ENCODE data around the gene PICK1. TPM values are rescaled to one million over a fixed set of nuclear protein-coding genes. Genes with fewer than 3 reads are reported as not detected.

The PICK1 gene
- total and polyA plus RNA-seq, 10 of the 15 experiments (the other 5 are each of a cell fraction or from before 2014, with no cell fraction given): 0.07 to 19.2 (median 10.9) TPM

GRCh38 chr22:38085056-38085455, 27.9 kb downstream of the PICK1 start:
- Histone ChIP-seq H3K9ac (ENCODE audit: control insufficient read depth, insufficient read depth, low read length) (no peak overlapping the region), H3K4me3 (no peak overlapping the region), H3K27ac (ENCODE audit: control insufficient read depth, insufficient read depth) (no peak overlapping the region), H2AFZ (ENCODE audit: control insufficient read depth, low read depth, low read length) (no peak overlapping the region), H3K9me3 (replicated peaks; ENCODE audit: control insufficient read depth, insufficient read depth, low read length) (no peaks in the 10 kb centered on the region), H3K36me3 (ENCODE audit: control insufficient read depth in 2 of 2, insufficient read depth in 2 of 2, low read length in 1 of 2) (no peaks in the 10 kb centered on the region), H3K79me2 (ENCODE audit: control insufficient read depth, insufficient read depth, low read length) (no peaks in the 10 kb centered on the region), H3K27me3 (replicated peaks in 1 of 2; ENCODE audit: control insufficient read depth in 2 of 2, insufficient read depth in 2 of 2, low read length in 1 of 2) (peaks cover 8 to 9% of the 10 kb centered on the region in 2 experiments; a peak in 3 of 4 replicates), H4K20me1 (ENCODE audit: control insufficient read depth, insufficient read depth) (no peaks in the 10 kb centered on the region), H3K4me1 (ENCODE audit: control insufficient read depth, insufficient read depth, low read length) (no peaks in the 10 kb centered on the region), H3K4me2 (ENCODE audit: control insufficient read depth, insufficient read depth) (no peak overlapping the region)
- ChIA-PET RAD21 (ENCODE audit: unreplicated experiment) (no interaction called here), CTCF (no interaction called here), SMC1A (ENCODE audit: uncharacterized antibody, unreplicated experiment) (no interaction called here), POLR2A (no interaction called here)
- ATAC-seq: no peak
- 75% methylated on average over 12 of the region's 12 CpGs for WGBS (ENCODE audit: insufficient coverage, insufficient replicate concordance, low lambda C conversion rate, missing lambda C conversion rate)
- TF ChIP-seq HSF1 (IDR thresholded peaks at IDR 0.05; ENCODE audit: low read depth, low read length): no peak
- BruUV-seq (replicated peaks): no TSS peak
- intact Hi-C loops (cut with micrococcal nuclease; ENCODE audit: unreplicated experiment) (no loop called here), in situ Hi-C loops (cut with MboI) (no loop called here)
- DNase-seq (ENCODE audit: low read depth, low spot score): no peak
- no peak for FAIRE-seq

- ATAC-seq (no peak), FAIRE-seq (no peak), DNase-seq (ENCODE audit: low read depth, low spot score) (no peak)
- H3K27ac ChIP-seq (ENCODE audit: control insufficient read depth, insufficient read depth): no peak overlapping the region
- no TSS peak for BruUV-seq (replicated peaks)
- H3K4me1 ChIP-seq (ENCODE audit: control insufficient read depth, insufficient read depth, low read length): no peaks in the 10 kb centered on the region
- H3K36me3 ChIP-seq (ENCODE audit: control insufficient read depth in 2 of 2, insufficient read depth in 2 of 2, low read length in 1 of 2): no peaks in the 10 kb centered on the region
- SMC1A ChIA-PET (ENCODE audit: uncharacterized antibody, unreplicated experiment): no interaction called here
- no peak overlapping the region for H3K9ac ChIP-seq (ENCODE audit: control insufficient read depth, insufficient read depth, low read length)
- H2AFZ ChIP-seq (ENCODE audit: control insufficient read depth, low read depth, low read length): no peak overlapping the region
- no peaks in the 10 kb centered on the region for H4K20me1 ChIP-seq (ENCODE audit: control insufficient read depth, insufficient read depth)
- WGBS (ENCODE audit: insufficient coverage, insufficient replicate concordance, low lambda C conversion rate, missing lambda C conversion rate): 57% methylated on average over 5 of the region's 5 CpGs
- RAD21 ChIA-PET (ENCODE audit: unreplicated experiment): no interaction called here
- H3K79me2 ChIP-seq (ENCODE audit: control insufficient read depth, insufficient read depth, low read length): no peaks in the 10 kb centered on the region
- TF ChIP-seq MEF2B (IDR thresholded peaks at IDR 0.05; ENCODE audit: partially characterized antibody, poor library complexity, severe bottlenecking) (no peak), RELB (IDR thresholded peaks at IDR 0.05; ENCODE audit: low read depth) (no peak), HDGF (IDR thresholded peaks at IDR 0.05) (no peak), NFYB (IDR thresholded peaks at IDR 0.05; ENCODE audit: insufficient read depth, low read depth, low read length) (no peak), MTA2 (IDR thresholded peaks at IDR 0.05; ENCODE audit: low read depth) (no peak), YBX1 (IDR thresholded peaks at IDR 0.05) (no peak)
- peaks cover 8 to 9% of the 10 kb centered on the region in 2 experiments; a peak in 3 of 4 replicates for H3K27me3 ChIP-seq (replicated peaks in 1 of 2; ENCODE audit: control insufficient read depth in 2 of 2, insufficient read depth in 2 of 2, low read length in 1 of 2)
- CTCF ChIA-PET: no interaction called here
- no peak overlapping the region for H3K4me3 ChIP-seq
- POLR2A ChIA-PET: no interaction called here
- in situ Hi-C loops (cut with MboI): no loop called here
- H3K4me2 ChIP-seq (ENCODE audit: control insufficient read depth, insufficient read depth): no peak overlapping the region
- intact Hi-C loops (cut with micrococcal nuclease; ENCODE audit: unreplicated experiment): no loop called here
- no peaks in the 10 kb centered on the region for H3K9me3 ChIP-seq (replicated peaks; ENCODE audit: control insufficient read depth, insufficient read depth, low read length)
Observed at GRCh38 chr22:38085501-38085900, 28.3 kb downstream of the PICK1 start.
